NCI-H748 treated with DMSO at 0.1 percent for 48 hours (cell line): ENCODE measurements around the gene IFI30.

ENCODE experiments used
- DNase-seq: peaks from one replicate; lab custom pipeline; 2025; lab: John Stamatoyannopoulos, UW

Gene IFI30

GRCh38 chr19:18171605-18172327 lies 1.8 kb upstream of the IFI30 start:
- no peak for DNase-seq

GRCh38 chr19:18172331-18173053 lies 1.1 kb upstream of the IFI30 start:
- DNase-seq = no peak

GRCh38 chr19:18173054-18173571 lies 500 bp upstream of the IFI30 start:
- DNase-seq = no peak

GRCh38 chr19:18174983-18175382 lies 1.4 kb downstream of the IFI30 start:
- DNase-seq = no peak

- no peak for DNase-seq
These were observed 3.0 kb downstream of the IFI30 start for GRCh38 chr19:18176367-18177310.

GRCh38 chr19:18179957-18180356 lies 6.3 kb downstream of the IFI30 start:
- no peak for DNase-seq

GRCh38 chr19:18183529-18183928 lies 9.9 kb downstream of the IFI30 start:
- DNase-seq = no peak

- no peak for DNase-seq
These were observed 11.9 kb downstream of the IFI30 start for GRCh38 chr19:18185538-18185937.

GRCh38 chr19:18190278-18190677 lies 16.7 kb downstream of the IFI30 start:
- DNase-seq = no peak

GRCh38 chr19:18191640-18192062 lies 18.0 kb downstream of the IFI30 start:
- DNase-seq = no peak

- peak; percentile 94 for DNase-seq
These were observed 19.2 kb downstream of the IFI30 start, which contains the start of gene MPV17L2 for GRCh38 chr19:18192673-18193387. MPV17L2 (plus strand) TSS chr19:18193218; CDS start chr19:18193282, 64 bp downstream.

- no peak for DNase-seq
These were observed 20.0 kb downstream of the IFI30 start for GRCh38 chr19:18193388-18194180.

GRCh38 chr19:18194181-18194530 lies 20.5 kb downstream of the IFI30 start:
- no peak for DNase-seq

GRCh38 chr19:18194554-18195238 lies 21.1 kb downstream of the IFI30 start:
- DNase-seq = no peak

- no peak for DNase-seq
These were observed 22.9 kb downstream of the IFI30 start for GRCh38 chr19:18196511-18196845.

- no peak for DNase-seq
These were observed 23.7 kb downstream of the IFI30 start for GRCh38 chr19:18197306-18197705.

GRCh38 chr19:18197941-18198340 lies 24.3 kb downstream of the IFI30 start:
- no peak for DNase-seq

GRCh38 chr19:18198374-18198773 lies 24.8 kb downstream of the IFI30 start:
- no peak for DNase-seq

GRCh38 chr19:18202397-18202777 lies 28.8 kb downstream of the IFI30 start:
- DNase-seq = no peak

GRCh38 chr19:18202778-18203407 lies 29.3 kb downstream of the IFI30 start:
- no peak for DNase-seq
